ENCODE data around the gene PTH1R.

Gene PTH1R

GRCh38 chr3:46849686-46850467 lies 27.6 kb upstream of the PTH1R start:
- TF ChIP-seq CTCF (conservative IDR thresholded peaks at IDR 0.05; ENCODE audit: low read depth, low read length): no peak
- DNase-seq (ENCODE audit: low read depth): no peak
- H3K4me3 ChIP-seq (ENCODE audit: low read length): no peak overlapping the region

DNA sequence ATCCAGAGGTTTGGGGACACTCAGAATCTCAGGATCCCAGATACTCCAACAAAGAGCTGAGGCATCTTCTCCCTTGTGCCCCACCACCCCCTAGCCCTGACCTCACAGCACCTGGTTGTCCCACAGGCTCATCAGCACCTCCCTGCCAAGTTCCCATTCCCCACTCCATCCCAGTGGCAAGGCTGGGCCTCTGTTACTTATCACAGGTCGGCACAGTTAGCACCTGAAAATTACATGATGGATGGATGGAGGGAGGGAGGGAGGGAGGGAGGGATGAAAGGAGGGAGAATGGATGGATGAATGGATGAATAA lies 27.1 kb upstream of the PTH1R start:
- no peak for TF ChIP-seq CTCF (conservative IDR thresholded peaks at IDR 0.05; ENCODE audit: low read depth, low read length)
- H3K4me3 ChIP-seq (ENCODE audit: low read length): no peak overlapping the region

DNA sequence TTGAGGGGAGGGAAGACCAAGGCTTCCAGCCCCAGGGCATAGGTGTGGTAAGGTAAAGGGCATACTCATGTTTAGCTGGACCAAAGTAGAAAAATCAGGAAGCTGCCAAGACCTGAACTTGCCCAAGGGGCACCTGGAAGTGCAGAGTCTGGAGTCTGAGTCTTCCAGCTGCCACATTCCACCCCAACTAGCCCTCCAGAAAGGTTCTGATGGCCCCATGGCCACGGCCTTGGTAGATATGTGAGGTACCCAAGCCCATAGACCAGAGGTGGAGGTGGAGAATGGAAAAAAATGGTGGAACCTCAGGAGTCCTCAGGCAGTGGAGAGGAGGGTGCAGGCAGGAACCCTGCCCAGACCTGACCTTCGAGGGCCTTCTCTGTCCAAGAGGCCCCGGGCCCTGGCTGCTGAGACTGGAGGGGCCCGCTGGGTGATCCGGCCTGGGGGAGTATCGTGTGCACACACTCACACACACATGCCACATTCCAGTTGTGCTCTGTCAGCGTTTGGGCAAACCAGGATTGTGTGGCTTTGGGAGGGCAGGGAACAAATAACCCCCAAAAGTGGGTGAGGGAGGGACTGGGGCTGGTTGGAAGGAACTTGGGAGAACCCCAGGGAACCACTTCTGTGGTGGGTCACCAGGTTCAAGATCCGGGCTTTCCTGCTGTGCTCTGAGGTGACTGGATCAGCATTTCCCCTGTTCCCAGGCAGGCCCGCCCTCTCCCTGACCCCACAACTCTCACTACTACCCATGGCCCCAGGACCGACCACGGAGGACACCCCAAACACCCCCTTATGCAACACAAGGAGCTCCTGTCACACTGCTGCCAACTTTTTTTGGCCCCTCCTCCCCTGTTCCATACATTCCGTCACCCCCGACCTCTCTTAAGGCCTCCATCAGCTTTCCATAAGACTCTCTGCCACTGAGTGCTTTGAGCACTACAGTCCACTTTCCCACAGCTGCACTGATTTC lies 25.9 kb upstream of the PTH1R start:
- DNase-seq (ENCODE audit: low read depth): no peak
- H3K4me3 ChIP-seq (ENCODE audit: low read length): no peak overlapping the region
- no peak for TF ChIP-seq CTCF (conservative IDR thresholded peaks at IDR 0.05; ENCODE audit: low read depth, low read length)

More for the DNA sequence above, 27.1 kb upstream of the PTH1R start:
- DNase-seq (ENCODE audit: low read depth): no peak

- DNase-seq (ENCODE audit: low read depth): no peak
- no peak overlapping the region for H3K4me3 ChIP-seq (ENCODE audit: low read length)
- TF ChIP-seq CTCF (conservative IDR thresholded peaks at IDR 0.05; ENCODE audit: low read depth, low read length): no peak
Observed at GRCh38 chr3:46852334-46852720, 25.2 kb upstream of the PTH1R start.

DNA sequence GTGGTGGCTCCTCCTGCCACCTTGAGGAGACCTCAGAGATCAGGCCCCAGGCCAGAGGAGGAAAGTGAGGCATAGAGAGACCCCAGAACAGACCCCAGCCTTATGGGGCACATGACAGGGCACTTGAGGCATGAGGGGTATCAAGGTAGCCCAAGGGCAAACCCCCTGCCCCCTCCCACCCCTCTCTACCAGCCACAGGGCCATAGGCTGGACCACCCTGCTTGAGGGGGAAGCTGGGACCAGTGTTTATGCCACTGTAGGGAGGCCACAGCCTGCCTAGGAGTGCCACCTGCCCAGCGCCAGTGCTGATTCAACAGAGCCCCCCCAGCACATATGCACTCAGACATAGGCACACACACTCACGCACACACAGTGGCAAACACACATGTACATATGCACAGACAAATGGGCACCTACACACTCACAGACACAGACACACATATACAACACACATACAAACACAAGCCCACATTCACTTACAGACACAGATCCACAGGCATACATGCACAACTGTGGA lies 24.6 kb upstream of the PTH1R start:
- TF ChIP-seq CTCF (conservative IDR thresholded peaks at IDR 0.05; ENCODE audit: low read depth, low read length): no peak
- H3K4me3 ChIP-seq (ENCODE audit: low read length): no peak overlapping the region
- DNase-seq (ENCODE audit: low read depth): no peak

DNA sequence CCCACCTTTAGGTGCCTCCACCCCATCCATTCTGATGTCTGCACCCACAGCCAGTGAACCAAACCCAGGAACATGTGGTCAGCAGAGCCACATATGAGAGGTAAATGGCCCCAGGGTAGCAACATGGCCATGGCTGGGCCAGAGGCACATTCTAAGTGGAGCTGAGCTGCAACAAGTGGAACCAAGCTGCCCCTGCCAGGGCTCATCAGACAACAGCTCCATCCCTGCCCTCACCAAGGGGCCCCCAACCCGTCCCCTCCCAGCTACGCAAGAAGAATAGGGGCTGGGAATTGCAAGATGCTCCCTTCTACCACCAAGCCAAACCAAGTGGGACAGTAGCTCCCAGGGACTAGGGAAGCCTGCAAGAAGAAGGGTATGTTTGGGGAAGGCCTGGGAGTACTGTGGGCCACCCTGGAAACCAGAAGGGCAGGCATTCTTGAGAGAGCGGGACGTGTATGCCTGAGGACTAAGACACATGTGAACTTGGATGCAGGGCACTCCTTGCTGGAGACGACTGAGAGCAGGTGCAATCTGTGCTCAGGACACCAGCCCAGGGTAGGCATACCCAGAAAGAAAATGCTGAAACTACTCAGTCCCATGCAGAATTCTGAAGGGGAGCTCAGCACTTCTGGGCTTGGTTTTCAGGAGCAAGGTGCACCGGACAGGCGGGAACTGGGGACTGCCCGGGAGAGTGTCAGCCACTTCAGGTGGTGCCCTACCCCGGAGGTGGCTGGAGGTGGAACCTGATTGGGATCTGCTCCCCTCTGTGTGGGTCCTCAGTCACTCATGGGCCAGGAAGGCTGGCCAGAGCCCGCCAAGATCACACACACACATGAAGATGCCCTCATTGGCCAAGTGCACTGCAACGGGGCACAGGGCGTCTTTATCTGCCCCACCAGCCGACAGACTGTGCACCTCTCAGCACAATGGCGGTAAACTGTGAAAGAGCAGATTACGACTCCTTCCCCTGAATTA lies 23.8 kb upstream of the PTH1R start:
- no peak for TF ChIP-seq CTCF (conservative IDR thresholded peaks at IDR 0.05; ENCODE audit: low read depth, low read length)
- no peak overlapping the region for H3K4me3 ChIP-seq (ENCODE audit: low read length)
- no peak for DNase-seq (ENCODE audit: low read depth)
